ENCODE data around the gene TSPAN5.

DNA sequence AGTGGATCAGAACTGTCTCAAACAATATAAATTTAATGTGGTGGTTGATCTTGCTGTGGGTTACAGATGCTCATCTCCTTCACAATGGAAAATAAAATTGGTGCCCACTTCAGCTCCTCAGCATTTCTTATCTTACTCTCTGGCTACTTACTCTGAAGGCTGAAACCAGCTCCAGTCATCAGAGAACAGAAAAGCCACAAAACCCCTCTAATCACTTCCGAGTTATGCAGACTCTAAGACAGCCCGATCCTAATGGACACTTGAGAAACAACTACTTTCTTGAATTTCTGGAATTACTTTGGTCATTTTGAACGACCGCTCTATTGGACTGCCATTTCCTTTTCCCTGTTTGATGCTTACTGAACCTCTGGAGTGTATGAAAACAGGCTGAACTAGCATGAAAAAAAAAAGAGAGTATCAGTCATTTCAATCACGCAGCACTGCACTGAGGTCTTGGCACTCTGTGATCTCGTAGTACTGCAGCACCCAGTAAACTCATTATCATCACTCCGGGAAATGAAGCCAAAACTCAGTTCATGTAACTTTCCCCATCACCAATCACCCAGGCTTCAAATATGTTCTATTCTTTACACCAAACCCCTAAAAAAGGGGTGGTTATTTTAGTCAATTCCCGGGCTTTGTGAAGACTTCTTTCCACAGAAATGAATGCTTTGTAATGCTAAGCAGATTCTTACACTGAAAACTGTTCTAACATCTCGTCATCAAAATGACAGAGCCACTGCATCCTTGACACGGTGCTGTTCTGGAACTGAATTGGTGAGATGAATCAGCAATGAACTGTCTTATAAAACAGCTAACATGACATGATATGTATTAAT, 54.5 kb downstream of the TSPAN5 start:
- TF ChIP-seq PHB2 (IDR thresholded peaks at IDR 0.05; ENCODE audit: low read depth), result no peak
- TF ChIP-seq, protein P1, sequence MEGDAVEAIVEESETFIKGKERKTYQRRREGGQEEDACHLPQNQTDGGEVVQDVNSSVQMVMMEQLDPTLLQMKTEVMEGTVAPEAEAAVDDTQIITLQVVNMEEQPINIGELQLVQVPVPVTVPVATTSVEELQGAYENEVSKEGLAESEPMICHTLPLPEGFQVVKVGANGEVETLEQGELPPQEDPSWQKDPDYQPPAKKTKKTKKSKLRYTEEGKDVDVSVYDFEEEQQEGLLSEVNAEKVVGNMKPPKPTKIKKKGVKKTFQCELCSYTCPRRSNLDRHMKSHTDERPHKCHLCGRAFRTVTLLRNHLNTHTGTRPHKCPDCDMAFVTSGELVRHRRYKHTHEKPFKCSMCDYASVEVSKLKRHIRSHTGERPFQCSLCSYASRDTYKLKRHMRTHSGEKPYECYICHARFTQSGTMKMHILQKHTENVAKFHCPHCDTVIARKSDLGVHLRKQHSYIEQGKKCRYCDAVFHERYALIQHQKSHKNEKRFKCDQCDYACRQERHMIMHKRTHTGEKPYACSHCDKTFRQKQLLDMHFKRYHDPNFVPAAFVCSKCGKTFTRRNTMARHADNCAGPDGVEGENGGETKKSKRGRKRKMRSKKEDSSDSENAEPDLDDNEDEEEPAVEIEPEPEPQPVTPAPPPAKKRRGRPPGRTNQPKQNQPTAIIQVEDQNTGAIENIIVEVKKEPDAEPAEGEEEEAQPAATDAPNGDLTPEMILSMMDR (IDR thresholded peaks at IDR 0.05 in 2 of 3, conservative IDR thresholded peaks at IDR 0.05 in 1 of 3; ENCODE audit: insufficient read depth in 2 of 3, low read depth in 1 of 3, low read length in 3 of 3), result no peak
- TF ChIP-seq, protein P2, sequence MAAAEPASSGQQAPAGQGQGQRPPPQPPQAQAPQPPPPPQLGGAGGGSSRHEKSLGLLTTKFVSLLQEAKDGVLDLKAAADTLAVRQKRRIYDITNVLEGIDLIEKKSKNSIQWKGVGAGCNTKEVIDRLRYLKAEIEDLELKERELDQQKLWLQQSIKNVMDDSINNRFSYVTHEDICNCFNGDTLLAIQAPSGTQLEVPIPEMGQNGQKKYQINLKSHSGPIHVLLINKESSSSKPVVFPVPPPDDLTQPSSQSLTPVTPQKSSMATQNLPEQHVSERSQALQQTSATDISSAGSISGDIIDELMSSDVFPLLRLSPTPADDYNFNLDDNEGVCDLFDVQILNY (CRISPR knock-in tag; IDR thresholded peaks at IDR 0.05), result no peak
- TF ChIP-seq, protein P3, sequence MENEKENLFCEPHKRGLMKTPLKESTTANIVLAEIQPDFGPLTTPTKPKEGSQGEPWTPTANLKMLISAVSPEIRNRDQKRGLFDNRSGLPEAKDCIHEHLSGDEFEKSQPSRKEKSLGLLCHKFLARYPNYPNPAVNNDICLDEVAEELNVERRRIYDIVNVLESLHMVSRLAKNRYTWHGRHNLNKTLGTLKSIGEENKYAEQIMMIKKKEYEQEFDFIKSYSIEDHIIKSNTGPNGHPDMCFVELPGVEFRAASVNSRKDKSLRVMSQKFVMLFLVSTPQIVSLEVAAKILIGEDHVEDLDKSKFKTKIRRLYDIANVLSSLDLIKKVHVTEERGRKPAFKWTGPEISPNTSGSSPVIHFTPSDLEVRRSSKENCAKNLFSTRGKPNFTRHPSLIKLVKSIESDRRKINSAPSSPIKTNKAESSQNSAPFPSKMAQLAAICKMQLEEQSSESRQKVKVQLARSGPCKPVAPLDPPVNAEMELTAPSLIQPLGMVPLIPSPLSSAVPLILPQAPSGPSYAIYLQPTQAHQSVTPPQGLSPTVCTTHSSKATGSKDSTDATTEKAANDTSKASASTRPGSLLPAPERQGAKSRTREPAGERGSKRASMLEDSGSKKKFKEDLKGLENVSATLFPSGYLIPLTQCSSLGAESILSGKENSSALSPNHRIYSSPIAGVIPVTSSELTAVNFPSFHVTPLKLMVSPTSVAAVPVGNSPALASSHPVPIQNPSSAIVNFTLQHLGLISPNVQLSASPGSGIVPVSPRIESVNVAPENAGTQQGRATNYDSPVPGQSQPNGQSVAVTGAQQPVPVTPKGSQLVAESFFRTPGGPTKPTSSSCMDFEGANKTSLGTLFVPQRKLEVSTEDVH (IDR thresholded peaks at IDR 0.05; ENCODE audit: low read depth, partially characterized antibody), result no peak

Measured in K562 (cell line).